Upper lobe of left lung (tissue), 4 donors: ENCODE results near the gene METTL13.

Experiments
- POLR2AphosphoS5 ChIP-seq, 2 donors: sonication (generic); formaldehyde crosslinking; IDR thresholded peaks; one replicate each; pipeline ENCODE4 v1.5.1; 2017; ENCODE audit warnings: antibody characterized with exemption in 2 of 2
- TF ChIP-seq, protein P1 (sequence below), 6 experiments: fragments of 450-650 bp in 4 of 6; fragments of 200-600 bp in 2 of 6; sonication (generic) in 2 of 6; IDR thresholded peaks; one replicate each; pipeline ENCODE4 v1.5.1; 2016 to 2019; ENCODE audit warnings: antibody characterized with exemption in 6 of 6

DNA sequence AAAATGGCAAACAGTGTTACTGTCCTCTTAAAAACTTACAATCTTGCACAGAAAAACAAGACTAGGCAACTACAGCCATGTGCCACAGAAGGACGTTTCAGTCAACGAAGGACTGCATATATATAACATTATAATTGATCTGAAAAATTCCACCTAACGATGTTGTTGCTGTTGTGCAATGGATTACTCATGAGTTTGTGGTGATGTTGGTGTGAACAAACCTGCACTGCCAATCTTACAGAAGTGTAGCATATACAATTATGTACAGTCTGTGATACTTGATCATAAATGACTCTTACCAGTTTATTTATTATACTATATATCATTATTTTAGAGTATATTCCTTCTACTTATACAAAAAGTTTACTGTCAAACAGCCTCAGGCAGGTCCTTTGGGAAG lies 32.8 kb upstream of the METTL13 start:
- TF ChIP-seq, protein P1, sequence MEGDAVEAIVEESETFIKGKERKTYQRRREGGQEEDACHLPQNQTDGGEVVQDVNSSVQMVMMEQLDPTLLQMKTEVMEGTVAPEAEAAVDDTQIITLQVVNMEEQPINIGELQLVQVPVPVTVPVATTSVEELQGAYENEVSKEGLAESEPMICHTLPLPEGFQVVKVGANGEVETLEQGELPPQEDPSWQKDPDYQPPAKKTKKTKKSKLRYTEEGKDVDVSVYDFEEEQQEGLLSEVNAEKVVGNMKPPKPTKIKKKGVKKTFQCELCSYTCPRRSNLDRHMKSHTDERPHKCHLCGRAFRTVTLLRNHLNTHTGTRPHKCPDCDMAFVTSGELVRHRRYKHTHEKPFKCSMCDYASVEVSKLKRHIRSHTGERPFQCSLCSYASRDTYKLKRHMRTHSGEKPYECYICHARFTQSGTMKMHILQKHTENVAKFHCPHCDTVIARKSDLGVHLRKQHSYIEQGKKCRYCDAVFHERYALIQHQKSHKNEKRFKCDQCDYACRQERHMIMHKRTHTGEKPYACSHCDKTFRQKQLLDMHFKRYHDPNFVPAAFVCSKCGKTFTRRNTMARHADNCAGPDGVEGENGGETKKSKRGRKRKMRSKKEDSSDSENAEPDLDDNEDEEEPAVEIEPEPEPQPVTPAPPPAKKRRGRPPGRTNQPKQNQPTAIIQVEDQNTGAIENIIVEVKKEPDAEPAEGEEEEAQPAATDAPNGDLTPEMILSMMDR (IDR thresholded peaks at IDR 0.05), result no peak
- TF ChIP-seq POLR2AphosphoS5 (IDR thresholded peaks at IDR 0.05), result no peak
